WTC11 (cell line): ENCODE data around the gene KDM4B. TPM values are rescaled to one million over a fixed set of nuclear protein-coding genes. Genes with fewer than 3 reads are reported as not detected.
A peak's percentile ranks its signal among the peaks of the same experiment; 100 is the strongest.

Experiments
- ATAC-seq: fragments of 200-7000 bp; cut with Tn5 transposase; 2 replicates; pipeline ENCODE4 v1.10.0; 2021; ENCODE audit warnings: mild to moderate bottlenecking, moderate library complexity
- CTCF ChIA-PET: fragments of 300-600 bp; sonication (Branson Sonifier 250); formaldehyde crosslinking; loops from one replicate; lab custom pipeline; 2021; ENCODE audit warnings: antibody characterized with exemption; lab: Charles Lee
- POLR2A ChIA-PET: fragments of 350-600 bp; sonication (Branson Sonifier 250); formaldehyde crosslinking; loops from one replicate; lab custom pipeline; 2021; ENCODE audit warnings: antibody characterized with exemption; lab: Charles Lee
- DNase-seq: peaks from one replicate; pipeline ENCODE4 v3.0.0; 2021; ENCODE audit warnings: low spot score
- H3K27ac Mint-ChIP-seq: 2 replicates; pipeline ENCODE4 v1.8.0; 2021; ENCODE audit warnings: mixed read lengths
- H3K27me3 Mint-ChIP-seq: 2 replicates; pipeline ENCODE4 v1.8.0; 2021; ENCODE audit warnings: low read depth, mild to moderate bottlenecking, moderate library complexity, mixed read lengths
- H3K36me3 Mint-ChIP-seq: 2 replicates; pipeline ENCODE4 v1.8.0; 2021; ENCODE audit warnings: mixed read lengths
- H3K4me1 Mint-ChIP-seq: 2 replicates; pipeline ENCODE4 v1.8.0; 2022; ENCODE audit warnings: mixed read lengths
- H3K4me3 Mint-ChIP-seq: 2 replicates; pipeline ENCODE4 v1.8.0; 2021; ENCODE audit warnings: mild to moderate bottlenecking, moderate library complexity, mixed read lengths
- H3K9me3 Mint-ChIP-seq: 2 replicates; pipeline ENCODE4 v1.8.0; 2021; ENCODE audit warnings: mixed read lengths
- CREB1 ChIP-seq: sonication (generic); formaldehyde crosslinking; IDR thresholded peaks from 2 replicates; pipeline ENCODE4 v1.8.0; 2023; ENCODE audit warnings: mild to moderate bottlenecking, missing genetic modification reagents
- ELF4 ChIP-seq: sonication (generic); formaldehyde crosslinking; IDR thresholded peaks from 2 replicates; pipeline ENCODE4 v1.8.1; 2022; ENCODE audit warnings: low read depth, mild to moderate bottlenecking, moderate library complexity, missing genetic modification reagents
- GRHL2 ChIP-seq: fragments of 250-450 bp; sonication (Bioruptor Pico); IDR thresholded peaks from 2 replicates; pipeline ENCODE4 v1.8.0; 2022; ENCODE audit warnings: mild to moderate bottlenecking, moderate library complexity; ENCODE audit not compliant: insufficient replicate concordance, severe bottlenecking
- GTF2I ChIP-seq: fragments of 250-450 bp; sonication (Bioruptor Pico); conservative IDR thresholded peaks from 2 replicates; pipeline ENCODE4 v1.4.0; 2021; ENCODE audit warnings: mild to moderate bottlenecking
- HMGA2 ChIP-seq: fragments of 250-450 bp; sonication (Bioruptor Pico); IDR thresholded peaks from 2 replicates; pipeline ENCODE4 v1.4.0; 2021; ENCODE audit warnings: mild to moderate bottlenecking, moderate library complexity
- NFATC4 ChIP-seq: fragments of 250-450 bp; sonication (Bioruptor Pico); IDR thresholded peaks from 2 replicates; pipeline ENCODE4 v1.9.0; 2021; ENCODE audit warnings: mild to moderate bottlenecking
- RELA ChIP-seq: sonication (generic); formaldehyde crosslinking; IDR thresholded peaks from 2 replicates; pipeline ENCODE4 v1.8.1; 2022; ENCODE audit warnings: missing genetic modification reagents, mild to moderate bottlenecking, borderline replicate concordance
- RORB ChIP-seq: fragments of 250-450 bp; sonication (Bioruptor Pico); IDR thresholded peaks from 2 replicates; pipeline ENCODE4 v1.9.0; 2021; ENCODE audit warnings: mild to moderate bottlenecking
- SOX15 ChIP-seq: fragments of 250-450 bp; sonication (Bioruptor Pico); IDR thresholded peaks from 2 replicates; pipeline ENCODE4 v1.9.0; 2021; ENCODE audit warnings: mild to moderate bottlenecking
- TP53 ChIP-seq: sonication (generic); formaldehyde crosslinking; IDR thresholded peaks from 2 replicates; pipeline ENCODE4 v1.8.1; 2023; ENCODE audit warnings: mild to moderate bottlenecking, missing genetic modification reagents
- ZNF121 ChIP-seq: sonication (generic); formaldehyde crosslinking; IDR thresholded peaks from 2 replicates; pipeline ENCODE4 v1.8.0; 2023; ENCODE audit warnings: missing genetic modification reagents
- ZNF263 ChIP-seq: sonication (generic); formaldehyde crosslinking; IDR thresholded peaks from 2 replicates; pipeline ENCODE4 v1.8.1; 2022; ENCODE audit warnings: low read depth, mild to moderate bottlenecking, moderate library complexity, missing genetic modification reagents
- ZNF396 ChIP-seq: fragments of 250-450 bp; sonication (Bioruptor Pico); IDR thresholded peaks from 2 replicates; pipeline ENCODE4 v1.8.0; 2021; ENCODE audit warnings: mild to moderate bottlenecking, moderate library complexity, borderline replicate concordance
- ZNF423 ChIP-seq: fragments of 250-450 bp; sonication (Bioruptor Pico); IDR thresholded peaks from 2 replicates; pipeline ENCODE4 v2.1.2; 2022; ENCODE audit warnings: mild to moderate bottlenecking, moderate library complexity
- ZNF671 ChIP-seq: fragments of 250-450 bp; sonication (Bioruptor Pico); IDR thresholded peaks from 2 replicates; pipeline ENCODE4 v1.8.0; 2021; ENCODE audit warnings: mild to moderate bottlenecking
- total RNA-seq: library from RNA; stranded (reverse); gene quantifications from 3 replicates; pipeline ENCODE4 v1.2.3, GENCODE V29; 2021
- TF ChIP-seq, protein P1 (sequence below): fragments of 250-450 bp; sonication (Bioruptor Pico); IDR thresholded peaks from 2 replicates; pipeline ENCODE4 v1.9.0; 2021; ENCODE audit warnings: mild to moderate bottlenecking, borderline replicate concordance
- TF ChIP-seq, protein P2 (sequence below): sonication (generic); formaldehyde crosslinking; IDR thresholded peaks from 2 replicates; pipeline ENCODE4 v1.8.0; 2022; ENCODE audit warnings: mild to moderate bottlenecking, missing genetic modification reagents
- TF ChIP-seq, protein P3 (sequence below): fragments of 250-450 bp; sonication (Bioruptor Pico); IDR thresholded peaks from 2 replicates; pipeline ENCODE4 v1.9.0; 2021; ENCODE audit warnings: mild to moderate bottlenecking
- TF ChIP-seq, protein P4 (sequence below): sonication (generic); formaldehyde crosslinking; IDR thresholded peaks from 2 replicates; pipeline ENCODE4 v1.8.0; 2022; ENCODE audit warnings: mild to moderate bottlenecking, missing genetic modification reagents
- TF ChIP-seq, protein P5 (sequence below): sonication (generic); formaldehyde crosslinking; IDR thresholded peaks from 2 replicates; pipeline ENCODE4 v1.8.0; 2022; ENCODE audit warnings: missing genetic modification reagents
- TF ChIP-seq, protein P6 (sequence below): sonication (generic); formaldehyde crosslinking; IDR thresholded peaks from 2 replicates; pipeline ENCODE4 v1.8.0; 2023; ENCODE audit warnings: missing genetic modification reagents
- TF ChIP-seq, protein P7 (sequence below): sonication (generic); formaldehyde crosslinking; IDR thresholded peaks from 2 replicates; pipeline ENCODE4 v1.8.1; 2023; ENCODE audit warnings: mild to moderate bottlenecking, missing genetic modification reagents, moderate library complexity

KDM4B gene
- total RNA-seq, 1 experiment from 2014 or later = 43.2 TPM

DNA sequence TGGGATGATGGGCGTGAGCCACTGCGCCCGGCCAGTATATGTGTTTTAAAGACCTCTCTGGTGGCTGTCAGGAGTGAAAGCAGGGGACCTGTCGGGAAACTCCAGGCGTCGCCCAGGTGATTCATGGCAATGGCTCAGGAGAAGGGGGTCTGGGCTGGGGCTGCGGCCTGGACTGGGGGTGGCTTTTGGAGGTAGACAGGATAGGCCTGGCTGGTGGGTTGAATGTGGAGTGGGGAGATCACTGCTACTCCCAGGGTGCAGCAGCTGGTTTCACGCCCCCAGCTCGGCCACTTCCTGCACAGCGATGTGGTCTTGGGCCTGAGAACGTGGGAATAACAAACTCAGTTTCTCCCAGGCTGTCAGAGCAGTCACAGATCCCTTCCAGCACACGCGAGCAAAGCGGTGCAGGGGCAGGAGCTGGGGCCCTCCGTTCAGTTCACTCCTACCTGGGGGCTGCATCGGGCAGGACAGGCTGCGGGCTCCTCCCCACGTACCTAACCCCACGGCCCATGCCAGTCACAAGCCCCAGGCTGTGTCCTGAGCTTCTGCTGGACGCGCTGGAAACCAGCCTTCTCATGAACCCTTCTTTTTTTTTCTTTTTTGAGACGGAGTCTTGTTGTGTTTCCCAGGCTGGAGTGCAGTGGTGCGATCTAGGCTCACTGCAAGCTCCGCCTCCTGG, 18.9 kb downstream of the KDM4B start (continued):
- TF ChIP-seq, protein P1, sequence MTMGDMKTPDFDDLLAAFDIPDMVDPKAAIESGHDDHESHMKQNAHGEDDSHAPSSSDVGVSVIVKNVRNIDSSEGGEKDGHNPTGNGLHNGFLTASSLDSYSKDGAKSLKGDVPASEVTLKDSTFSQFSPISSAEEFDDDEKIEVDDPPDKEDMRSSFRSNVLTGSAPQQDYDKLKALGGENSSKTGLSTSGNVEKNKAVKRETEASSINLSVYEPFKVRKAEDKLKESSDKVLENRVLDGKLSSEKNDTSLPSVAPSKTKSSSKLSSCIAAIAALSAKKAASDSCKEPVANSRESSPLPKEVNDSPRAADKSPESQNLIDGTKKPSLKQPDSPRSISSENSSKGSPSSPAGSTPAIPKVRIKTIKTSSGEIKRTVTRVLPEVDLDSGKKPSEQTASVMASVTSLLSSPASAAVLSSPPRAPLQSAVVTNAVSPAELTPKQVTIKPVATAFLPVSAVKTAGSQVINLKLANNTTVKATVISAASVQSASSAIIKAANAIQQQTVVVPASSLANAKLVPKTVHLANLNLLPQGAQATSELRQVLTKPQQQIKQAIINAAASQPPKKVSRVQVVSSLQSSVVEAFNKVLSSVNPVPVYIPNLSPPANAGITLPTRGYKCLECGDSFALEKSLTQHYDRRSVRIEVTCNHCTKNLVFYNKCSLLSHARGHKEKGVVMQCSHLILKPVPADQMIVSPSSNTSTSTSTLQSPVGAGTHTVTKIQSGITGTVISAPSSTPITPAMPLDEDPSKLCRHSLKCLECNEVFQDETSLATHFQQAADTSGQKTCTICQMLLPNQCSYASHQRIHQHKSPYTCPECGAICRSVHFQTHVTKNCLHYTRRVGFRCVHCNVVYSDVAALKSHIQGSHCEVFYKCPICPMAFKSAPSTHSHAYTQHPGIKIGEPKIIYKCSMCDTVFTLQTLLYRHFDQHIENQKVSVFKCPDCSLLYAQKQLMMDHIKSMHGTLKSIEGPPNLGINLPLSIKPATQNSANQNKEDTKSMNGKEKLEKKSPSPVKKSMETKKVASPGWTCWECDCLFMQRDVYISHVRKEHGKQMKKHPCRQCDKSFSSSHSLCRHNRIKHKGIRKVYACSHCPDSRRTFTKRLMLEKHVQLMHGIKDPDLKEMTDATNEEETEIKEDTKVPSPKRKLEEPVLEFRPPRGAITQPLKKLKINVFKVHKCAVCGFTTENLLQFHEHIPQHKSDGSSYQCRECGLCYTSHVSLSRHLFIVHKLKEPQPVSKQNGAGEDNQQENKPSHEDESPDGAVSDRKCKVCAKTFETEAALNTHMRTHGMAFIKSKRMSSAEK (CRISPR knock-in tag) = no peak
- TF ChIP-seq HMGA2 (CRISPR knock-in tag) (no peak), SOX15 (CRISPR knock-in tag) (no peak), RORB (CRISPR knock-in tag) (no peak), RELA (CRISPR knock-in tag) (no peak), GTF2I (CRISPR knock-in tag) (no peak), ZNF263 (CRISPR knock-in tag) (no peak), ZNF671 (CRISPR knock-in tag) (no peak)
- TF ChIP-seq, protein P2, sequence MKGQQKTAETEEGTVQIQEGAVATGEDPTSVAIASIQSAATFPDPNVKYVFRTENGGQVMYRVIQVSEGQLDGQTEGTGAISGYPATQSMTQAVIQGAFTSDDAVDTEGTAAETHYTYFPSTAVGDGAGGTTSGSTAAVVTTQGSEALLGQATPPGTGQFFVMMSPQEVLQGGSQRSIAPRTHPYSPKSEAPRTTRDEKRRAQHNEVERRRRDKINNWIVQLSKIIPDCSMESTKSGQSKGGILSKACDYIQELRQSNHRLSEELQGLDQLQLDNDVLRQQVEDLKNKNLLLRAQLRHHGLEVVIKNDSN (CRISPR knock-in tag) = no peak
- TF ChIP-seq, protein P3, sequence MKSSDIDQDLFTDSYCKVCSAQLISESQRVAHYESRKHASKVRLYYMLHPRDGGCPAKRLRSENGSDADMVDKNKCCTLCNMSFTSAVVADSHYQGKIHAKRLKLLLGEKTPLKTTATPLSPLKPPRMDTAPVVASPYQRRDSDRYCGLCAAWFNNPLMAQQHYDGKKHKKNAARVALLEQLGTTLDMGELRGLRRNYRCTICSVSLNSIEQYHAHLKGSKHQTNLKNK (CRISPR knock-in tag) = no peak
- TF ChIP-seq, protein P4, sequence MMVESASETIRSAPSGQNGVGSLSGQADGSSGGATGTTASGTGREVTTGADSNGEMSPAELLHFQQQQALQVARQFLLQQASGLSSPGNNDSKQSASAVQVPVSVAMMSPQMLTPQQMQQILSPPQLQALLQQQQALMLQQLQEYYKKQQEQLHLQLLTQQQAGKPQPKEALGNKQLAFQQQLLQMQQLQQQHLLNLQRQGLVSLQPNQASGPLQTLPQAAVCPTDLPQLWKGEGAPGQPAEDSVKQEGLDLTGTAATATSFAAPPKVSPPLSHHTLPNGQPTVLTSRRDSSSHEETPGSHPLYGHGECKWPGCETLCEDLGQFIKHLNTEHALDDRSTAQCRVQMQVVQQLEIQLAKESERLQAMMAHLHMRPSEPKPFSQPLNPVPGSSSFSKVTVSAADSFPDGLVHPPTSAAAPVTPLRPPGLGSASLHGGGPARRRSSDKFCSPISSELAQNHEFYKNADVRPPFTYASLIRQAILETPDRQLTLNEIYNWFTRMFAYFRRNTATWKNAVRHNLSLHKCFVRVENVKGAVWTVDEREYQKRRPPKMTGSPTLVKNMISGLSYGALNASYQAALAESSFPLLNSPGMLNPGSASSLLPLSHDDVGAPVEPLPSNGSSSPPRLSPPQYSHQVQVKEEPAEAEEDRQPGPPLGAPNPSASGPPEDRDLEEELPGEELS (CRISPR knock-in tag) = no peak

DNA sequence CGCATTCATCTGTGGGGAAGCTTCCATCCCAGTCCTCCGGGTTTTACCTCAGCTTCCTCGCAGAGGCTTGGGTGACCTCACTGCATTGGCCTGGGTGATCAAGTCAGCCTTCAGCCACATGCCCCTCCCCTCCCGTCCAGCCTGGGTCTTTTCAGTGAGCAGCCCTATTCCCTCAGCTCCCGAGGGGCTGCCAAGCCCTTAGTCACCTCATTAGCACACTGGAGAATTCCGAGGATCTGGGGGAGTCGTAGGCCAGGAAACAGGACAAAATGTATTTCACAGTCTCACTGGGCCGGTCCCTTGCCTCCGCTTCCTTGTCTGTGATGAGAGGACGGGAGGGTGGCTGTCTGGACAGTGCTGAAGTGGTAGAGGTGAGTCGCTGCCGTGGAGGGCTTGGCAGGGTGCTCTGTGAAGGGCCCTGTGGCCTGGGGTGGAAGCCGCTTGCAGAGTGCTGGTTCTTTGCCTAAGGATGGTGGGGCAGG, 19.9 kb downstream of the KDM4B start:
- ChIA-PET POLR2A (no interaction called here), CTCF (interaction anchor here (0.7 to 4.0 kb wide), 8 partner anchors 10 to 179 kb away, joined by 3 to 26 read pairs (median 4); no protein-coding TSS in a partner anchor)
- peaks cover 36% of the 10 kb centered on the region for H3K4me1 Mint-ChIP-seq
- peak overlapping the region; percentile 63; the same call in 1 of the 2 replicates for H3K27ac Mint-ChIP-seq
- no peak overlapping the region for H3K4me3 Mint-ChIP-seq
- ATAC-seq (peak; percentile 35), DNase-seq (no peak)
- H3K9me3 Mint-ChIP-seq = no peaks in the 10 kb centered on the region
- no peaks in the 10 kb centered on the region for H3K27me3 Mint-ChIP-seq
- TF ChIP-seq GRHL2 (CRISPR knock-in tag) (no peak), NFATC4 (CRISPR knock-in tag) (no peak), ELF4 (no peak), CREB1 (no peak), TP53 (CRISPR knock-in tag) (no peak), ZNF423 (CRISPR knock-in tag) (no peak), ZNF121 (CRISPR knock-in tag) (0 out of 2 replicates have a peak, but pooled peaks have one; percentile 25), ZNF396 (CRISPR knock-in tag) (no peak)
- TF ChIP-seq, protein P5, sequence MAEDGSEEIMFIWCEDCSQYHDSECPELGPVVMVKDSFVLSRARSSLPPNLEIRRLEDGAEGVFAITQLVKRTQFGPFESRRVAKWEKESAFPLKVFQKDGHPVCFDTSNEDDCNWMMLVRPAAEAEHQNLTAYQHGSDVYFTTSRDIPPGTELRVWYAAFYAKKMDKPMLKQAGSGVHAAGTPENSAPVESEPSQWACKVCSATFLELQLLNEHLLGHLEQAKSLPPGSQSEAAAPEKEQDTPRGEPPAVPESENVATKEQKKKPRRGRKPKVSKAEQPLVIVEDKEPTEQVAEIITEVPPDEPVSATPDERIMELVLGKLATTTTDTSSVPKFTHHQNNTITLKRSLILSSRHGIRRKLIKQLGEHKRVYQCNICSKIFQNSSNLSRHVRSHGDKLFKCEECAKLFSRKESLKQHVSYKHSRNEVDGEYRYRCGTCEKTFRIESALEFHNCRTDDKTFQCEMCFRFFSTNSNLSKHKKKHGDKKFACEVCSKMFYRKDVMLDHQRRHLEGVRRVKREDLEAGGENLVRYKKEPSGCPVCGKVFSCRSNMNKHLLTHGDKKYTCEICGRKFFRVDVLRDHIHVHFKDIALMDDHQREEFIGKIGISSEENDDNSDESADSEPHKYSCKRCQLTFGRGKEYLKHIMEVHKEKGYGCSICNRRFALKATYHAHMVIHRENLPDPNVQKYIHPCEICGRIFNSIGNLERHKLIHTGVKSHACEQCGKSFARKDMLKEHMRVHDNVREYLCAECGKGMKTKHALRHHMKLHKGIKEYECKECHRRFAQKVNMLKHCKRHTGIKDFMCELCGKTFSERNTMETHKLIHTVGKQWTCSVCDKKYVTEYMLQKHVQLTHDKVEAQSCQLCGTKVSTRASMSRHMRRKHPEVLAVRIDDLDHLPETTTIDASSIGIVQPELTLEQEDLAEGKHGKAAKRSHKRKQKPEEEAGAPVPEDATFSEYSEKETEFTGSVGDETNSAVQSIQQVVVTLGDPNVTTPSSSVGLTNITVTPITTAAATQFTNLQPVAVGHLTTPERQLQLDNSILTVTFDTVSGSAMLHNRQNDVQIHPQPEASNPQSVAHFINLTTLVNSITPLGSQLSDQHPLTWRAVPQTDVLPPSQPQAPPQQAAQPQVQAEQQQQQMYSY = peak; percentile 83
- TF ChIP-seq, protein P6, sequence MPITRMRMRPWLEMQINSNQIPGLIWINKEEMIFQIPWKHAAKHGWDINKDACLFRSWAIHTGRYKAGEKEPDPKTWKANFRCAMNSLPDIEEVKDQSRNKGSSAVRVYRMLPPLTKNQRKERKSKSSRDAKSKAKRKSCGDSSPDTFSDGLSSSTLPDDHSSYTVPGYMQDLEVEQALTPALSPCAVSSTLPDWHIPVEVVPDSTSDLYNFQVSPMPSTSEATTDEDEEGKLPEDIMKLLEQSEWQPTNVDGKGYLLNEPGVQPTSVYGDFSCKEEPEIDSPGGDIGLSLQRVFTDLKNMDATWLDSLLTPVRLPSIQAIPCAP (CRISPR knock-in tag) = no peak
- TF ChIP-seq, protein P7, sequence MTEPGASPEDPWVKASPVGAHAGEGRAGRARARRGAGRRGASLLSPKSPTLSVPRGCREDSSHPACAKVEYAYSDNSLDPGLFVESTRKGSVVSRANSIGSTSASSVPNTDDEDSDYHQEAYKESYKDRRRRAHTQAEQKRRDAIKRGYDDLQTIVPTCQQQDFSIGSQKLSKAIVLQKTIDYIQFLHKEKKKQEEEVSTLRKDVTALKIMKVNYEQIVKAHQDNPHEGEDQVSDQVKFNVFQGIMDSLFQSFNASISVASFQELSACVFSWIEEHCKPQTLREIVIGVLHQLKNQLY (CRISPR knock-in tag) = no peak
- no peaks in the 10 kb centered on the region for H3K36me3 Mint-ChIP-seq
